ENCODE results near the gene KRTAP10-6. TPM values are rescaled to one million over a fixed set of nuclear protein-coding genes. Genes with fewer than 3 reads are reported as not detected.

Gene KRTAP10-6
- total and polyA plus RNA-seq, 2 donors (not counting 1 experiment from before 2014, with no cell fraction given) = not detected

GRCh38 chr21:44552136-44552535 lies 40.2 kb downstream of the KRTAP10-6 start:
- Histone ChIP-seq H4K20me1 (ENCODE audit: control insufficient read depth, insufficient read depth, low read length, poor library complexity, severe bottlenecking) (no peaks in the 10 kb centered on the region), H2AFZ (ENCODE audit: insufficient read depth, low read depth, low read length, poor library complexity, severe bottlenecking) (no peak overlapping the region), H3K4me2 (replicated peaks; ENCODE audit: low read depth, low read length, poor library complexity, severe bottlenecking) (no peak overlapping the region), H3K4me1 (ENCODE audit: control insufficient read depth in 2 of 2, insufficient read depth in 2 of 2, low read length in 2 of 2) (peaks cover 5 to 14% of the 10 kb centered on the region in 2 donors), H3K27me3 (replicated peaks in 1 of 4; ENCODE audit: control extremely low read depth in 1 of 4, control insufficient read depth in 3 of 4, insufficient read depth in 4 of 4, low read length in 3 of 4) (peaks cover 0 to 25% (median 3%) of the 10 kb centered on the region in 4 experiments), H3K27ac (ENCODE audit: low read length in 2 of 2) (no peak overlapping the region), H3K79me2 (ENCODE audit: control insufficient read depth, insufficient read depth, low read length) (no peaks in the 10 kb centered on the region), H3K36me3 (replicated peaks in 1 of 2; ENCODE audit: control extremely low read depth in 1 of 2, control insufficient read depth in 1 of 2, extremely low read depth in 1 of 2, insufficient read depth in 2 of 2, low read length in 1 of 2) (no peaks in the 10 kb centered on the region), H3K9ac (ENCODE audit: low read length) (no peak overlapping the region), H3K9me3 (ENCODE audit: control extremely low read depth in 1 of 3, control insufficient read depth in 2 of 3, insufficient read depth in 1 of 3, low read length in 2 of 3) (peaks cover 0 to 21% (median 2%) of the 10 kb centered on the region in 3 donors), H3K4me3 (ENCODE audit: control extremely low read depth in 1 of 5, extremely low read depth in 1 of 5, insufficient read depth in 1 of 5, low read depth in 2 of 5, low read length in 4 of 5) (no peak overlapping the region)
- ChIA-PET CTCF (no interaction called here), POLR2A (no interaction called here)
- DNase-seq = no peak
- WGBS (ENCODE audit: insufficient coverage) = 95% methylated on average over 6 of the region's 6 CpGs
- Mint-ChIP-seq H3K27me3 (peaks cover 61% of the 10 kb centered on the region), H3K9me3 (ENCODE audit: insufficient read depth) (peaks cover under 1% of the 10 kb centered on the region), H3K4me1 (peaks cover 14% of the 10 kb centered on the region), H3K27ac (no peak overlapping the region), H3K4me3 (no peak overlapping the region)
- ATAC-seq (ENCODE audit: low read depth) = no peak
- TF ChIP-seq CTCF (IDR thresholded peaks at IDR 0.05) (no peak), EZH2 (IDR thresholded peaks at IDR 0.05; ENCODE audit: borderline replicate concordance, insufficient read depth, low read depth, low read length, poor library complexity, severe bottlenecking) (no peak)
- intact Hi-C loops (cut with micrococcal nuclease) = no loop called here

- WGBS (ENCODE audit: insufficient coverage) = 80% methylated on average over 16 of the region's 17 CpGs
- Histone ChIP-seq H3K4me2 (replicated peaks; ENCODE audit: low read depth, low read length, poor library complexity, severe bottlenecking) (no peak within 1 kb of the TSS), H3K27me3 (replicated peaks in 1 of 4; ENCODE audit: control extremely low read depth in 1 of 4, control insufficient read depth in 3 of 4, insufficient read depth in 4 of 4, low read length in 3 of 4) (peaks cover 0 to 19% (median 3%) of the 10 kb centered on the region in 4 experiments), H3K4me1 (ENCODE audit: control insufficient read depth in 2 of 2, insufficient read depth in 2 of 2, low read length in 2 of 2) (peaks cover 5 to 8% of the 10 kb centered on the region in 2 donors), H3K27ac (ENCODE audit: low read length in 2 of 2) (no peak within 1 kb of the TSS), H3K79me2 (ENCODE audit: control insufficient read depth, insufficient read depth, low read length) (no peaks in the 10 kb centered on the region), H3K36me3 (replicated peaks in 1 of 2; ENCODE audit: control extremely low read depth in 1 of 2, control insufficient read depth in 1 of 2, extremely low read depth in 1 of 2, insufficient read depth in 2 of 2, low read length in 1 of 2) (no peaks in the 10 kb centered on the region), H4K20me1 (ENCODE audit: control insufficient read depth, insufficient read depth, low read length, poor library complexity, severe bottlenecking) (no peaks in the 10 kb centered on the region), H3K9ac (ENCODE audit: low read length) (no peak within 1 kb of the TSS), H3K4me3 (ENCODE audit: control extremely low read depth in 1 of 5, extremely low read depth in 1 of 5, insufficient read depth in 1 of 5, low read depth in 2 of 5, low read length in 4 of 5) (no peak within 1 kb of the TSS), H3K9me3 (ENCODE audit: control extremely low read depth in 1 of 3, control insufficient read depth in 2 of 3, insufficient read depth in 1 of 3, low read length in 2 of 3) (peaks cover 0 to 23% (median 9%) of the 10 kb centered on the region in 3 donors), H2AFZ (ENCODE audit: insufficient read depth, low read depth, low read length, poor library complexity, severe bottlenecking) (no peak within 1 kb of the TSS)
- Mint-ChIP-seq H3K4me3 (no peak within 1 kb of the TSS), H3K27me3 (peaks cover 63% of the 10 kb centered on the region), H3K9me3 (ENCODE audit: insufficient read depth) (peaks cover 6% of the 10 kb centered on the region), H3K27ac (no peak within 1 kb of the TSS), H3K4me1 (peaks cover 8% of the 10 kb centered on the region)
- POLR2A ChIA-PET = no interaction called here
- ATAC-seq (ENCODE audit: low read depth) (no peak), DNase-seq (no peak)
- CTCF ChIA-PET = interaction anchor here (0.7 kb wide), 1 partner anchor 940 kb away, joined by 3 read pairs; no protein-coding TSS in a partner anchor
- intact Hi-C loops (cut with micrococcal nuclease) = no loop called here
- TF ChIP-seq EZH2 (IDR thresholded peaks at IDR 0.05; ENCODE audit: borderline replicate concordance, insufficient read depth, low read depth, low read length, poor library complexity, severe bottlenecking) = no peak
- no peak for TF ChIP-seq CTCF (IDR thresholded peaks at IDR 0.05)
These were observed 40.9 kb downstream of the KRTAP10-6 start, which contains the start of gene KRTAP10-2 for GRCh38 chr21:44551340-44551961. Gene KRTAP10-2 (minus strand): TSS chr21:44551505. CDS start chr21:44551458, 47 bp downstream.

Measured in B cell (primary cell).